Chondrocyte (in vitro differentiated cells): ENCODE measurements around the gene KBTBD3. TPM values are rescaled to one million over a fixed set of nuclear protein-coding genes. Genes with fewer than 3 reads are reported as not detected.
A peak's percentile ranks its signal among the peaks of the same experiment; 100 is the strongest.

ENCODE experiments used
- DNase-seq: peaks from one replicate; pipeline ENCODE4 v3.0.0; 2021; ENCODE audit warnings: mixed read lengths, low spot score
- H3K27ac Mint-ChIP-seq: one replicate; pipeline ENCODE4 v1.8.0; 2021; ENCODE audit warnings: mild to moderate bottlenecking, moderate library complexity, mixed read lengths; ENCODE audit not compliant: unreplicated experiment
- H3K27me3 Mint-ChIP-seq: 2 replicates; pipeline ENCODE4 v1.8.0; 2021; ENCODE audit warnings: low read depth, mixed read lengths
- H3K36me3 Mint-ChIP-seq: 2 replicates; pipeline ENCODE4 v1.8.0; 2021; ENCODE audit warnings: low read depth, mixed read lengths
- H3K4me1 Mint-ChIP-seq: 2 replicates; pipeline ENCODE4 v1.8.0; 2021; ENCODE audit warnings: low read depth, mild to moderate bottlenecking, mixed read lengths
- H3K4me3 Mint-ChIP-seq: one replicate; pipeline ENCODE4 v1.8.0; 2021; ENCODE audit warnings: mild to moderate bottlenecking, moderate library complexity, mixed read lengths; ENCODE audit not compliant: unreplicated experiment
- H3K9me3 Mint-ChIP-seq: 2 replicates; pipeline ENCODE4 v1.8.0; 2021; ENCODE audit warnings: low read depth, mixed read lengths
- CTCF ChIP-seq: fragments of 200-600 bp; sonication (generic); IDR thresholded peaks from 2 replicates; pipeline ENCODE4 v1.5.0; 2021; ENCODE audit warnings: antibody characterized with exemption, mild to moderate bottlenecking, moderate library complexity
- long read RNA-seq: library from polyadenylated mRNA; stranded (forward); transcript quantifications from one replicate; pipeline ENCODE4 v2.0.0, GENCODE V29; 2021
- total RNA-seq: library from RNA; stranded (reverse); gene quantifications from 3 replicates; pipeline ENCODE4 v1.2.1, GENCODE V29; 2021

The KBTBD3 gene
- 3.5 to 4.0 TPM (median 4.0 TPM) in 3 replicates for total RNA-seq
- long read RNA-seq, partial matches to known transcripts = 0 of 2 reads
- long read RNA-seq, other reads (novel, unspliced or antisense) = 0 of 2 reads

- peak within 1 kb of the TSS; percentile 96 for H3K27ac Mint-ChIP-seq
- no peaks in the 10 kb centered on the region for H3K9me3 Mint-ChIP-seq
- H3K27me3 Mint-ChIP-seq = no peaks in the 10 kb centered on the region
- H3K4me1 Mint-ChIP-seq = peaks cover 34% of the 10 kb centered on the region
- peak; percentile 99 for DNase-seq
- TF ChIP-seq CTCF = peak; percentile 80
- H3K4me3 Mint-ChIP-seq = peak within 1 kb of the TSS; percentile 93
- peaks cover 9% of the 10 kb centered on the region for H3K36me3 Mint-ChIP-seq
Observed at GRCh38 chr11:106076919-106077608, at the start of gene KBTBD3. TSS of gene KBTBD3 (minus strand) at chr11:106077347. CDS start at chr11:106059097, 18,250 bp downstream.

GRCh38 chr11:106121570-106122320, 44.6 kb upstream of the KBTBD3 start:
- DNase-seq = no peak
- TF ChIP-seq CTCF = no peak
- Mint-ChIP-seq H3K36me3 (no peaks in the 10 kb centered on the region), H3K27ac (no peak overlapping the region), H3K9me3 (peaks cover 4% of the 10 kb centered on the region), H3K27me3 (peaks cover 18% of the 10 kb centered on the region), H3K4me3 (no peak overlapping the region), H3K4me1 (no peaks in the 10 kb centered on the region)

- Mint-ChIP-seq H3K27ac (no peak overlapping the region), H3K4me3 (no peak overlapping the region), H3K9me3 (peaks cover 4% of the 10 kb centered on the region), H3K4me1 (no peaks in the 10 kb centered on the region), H3K36me3 (no peaks in the 10 kb centered on the region), H3K27me3 (no peaks in the 10 kb centered on the region)
- TF ChIP-seq CTCF = no peak
- no peak for DNase-seq
Observed at GRCh38 chr11:106105986-106106385, 28.8 kb upstream of the KBTBD3 start.

GRCh38 chr11:106101819-106102218, 24.7 kb upstream of the KBTBD3 start:
- Mint-ChIP-seq H3K4me1 (no peaks in the 10 kb centered on the region), H3K27ac (no peak overlapping the region), H3K9me3 (no peaks in the 10 kb centered on the region), H3K36me3 (peaks cover 15% of the 10 kb centered on the region), H3K27me3 (no peaks in the 10 kb centered on the region), H3K4me3 (no peak overlapping the region)
- TF ChIP-seq CTCF = no peak
- DNase-seq = no peak

GRCh38 chr11:106101370-106101769, 24.2 kb upstream of the KBTBD3 start:
- H3K4me3 Mint-ChIP-seq = no peak overlapping the region
- peaks cover 19% of the 10 kb centered on the region for H3K36me3 Mint-ChIP-seq
- DNase-seq = no peak
- H3K27ac Mint-ChIP-seq = no peak overlapping the region
- no peak for TF ChIP-seq CTCF
- H3K27me3 Mint-ChIP-seq = no peaks in the 10 kb centered on the region
- H3K4me1 Mint-ChIP-seq = no peaks in the 10 kb centered on the region
- no peaks in the 10 kb centered on the region for H3K9me3 Mint-ChIP-seq
